Measurements from ENCODE around the gene GCNT3. TPM values are rescaled to one million over a fixed set of nuclear protein-coding genes. Genes with fewer than 3 reads are reported as not detected.

Gene GCNT3
- total RNA-seq, 1 experiment from 2014 or later = 0.20 TPM

DNA sequence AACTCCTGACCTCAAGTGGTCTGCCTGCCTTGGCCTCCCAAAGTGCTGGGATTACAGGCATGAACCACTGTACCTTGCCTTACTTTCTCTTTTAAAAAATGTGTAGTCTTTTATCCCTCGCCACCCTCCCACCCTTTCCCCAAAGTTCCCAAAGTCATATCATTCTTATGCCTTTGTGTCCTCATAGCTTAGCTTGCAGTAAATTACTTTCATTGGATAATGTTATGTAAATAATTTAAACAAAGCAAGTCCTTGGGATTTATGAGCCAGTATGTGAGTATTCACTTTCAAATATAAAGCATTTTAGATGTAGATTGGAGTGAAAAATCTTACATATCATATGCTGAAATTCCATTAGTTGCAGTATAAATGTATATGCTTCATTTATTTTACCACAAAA lies 34.7 kb downstream of the GCNT3 start:
- TF ChIP-seq ZNF121 (CRISPR knock-in tag; IDR thresholded peaks at IDR 0.05) = no peak
- TF ChIP-seq, protein P1, sequence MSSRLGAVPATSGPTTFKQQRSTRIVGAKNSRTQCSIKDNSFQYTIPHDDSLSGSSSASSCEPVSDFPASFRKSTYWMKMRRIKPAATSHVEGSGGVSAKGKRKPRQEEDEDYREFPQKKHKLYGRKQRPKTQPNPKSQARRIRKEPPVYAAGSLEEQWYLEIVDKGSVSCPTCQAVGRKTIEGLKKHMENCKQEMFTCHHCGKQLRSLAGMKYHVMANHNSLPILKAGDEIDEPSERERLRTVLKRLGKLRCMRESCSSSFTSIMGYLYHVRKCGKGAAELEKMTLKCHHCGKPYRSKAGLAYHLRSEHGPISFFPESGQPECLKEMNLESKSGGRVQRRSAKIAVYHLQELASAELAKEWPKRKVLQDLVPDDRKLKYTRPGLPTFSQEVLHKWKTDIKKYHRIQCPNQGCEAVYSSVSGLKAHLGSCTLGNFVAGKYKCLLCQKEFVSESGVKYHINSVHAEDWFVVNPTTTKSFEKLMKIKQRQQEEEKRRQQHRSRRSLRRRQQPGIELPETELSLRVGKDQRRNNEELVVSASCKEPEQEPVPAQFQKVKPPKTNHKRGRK (CRISPR knock-in tag; IDR thresholded peaks at IDR 0.05; ENCODE audit: borderline replicate concordance) = no peak
- TF ChIP-seq, protein P2, sequence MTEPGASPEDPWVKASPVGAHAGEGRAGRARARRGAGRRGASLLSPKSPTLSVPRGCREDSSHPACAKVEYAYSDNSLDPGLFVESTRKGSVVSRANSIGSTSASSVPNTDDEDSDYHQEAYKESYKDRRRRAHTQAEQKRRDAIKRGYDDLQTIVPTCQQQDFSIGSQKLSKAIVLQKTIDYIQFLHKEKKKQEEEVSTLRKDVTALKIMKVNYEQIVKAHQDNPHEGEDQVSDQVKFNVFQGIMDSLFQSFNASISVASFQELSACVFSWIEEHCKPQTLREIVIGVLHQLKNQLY (CRISPR knock-in tag; IDR thresholded peaks at IDR 0.05) = no peak
- TF ChIP-seq, protein P3, sequence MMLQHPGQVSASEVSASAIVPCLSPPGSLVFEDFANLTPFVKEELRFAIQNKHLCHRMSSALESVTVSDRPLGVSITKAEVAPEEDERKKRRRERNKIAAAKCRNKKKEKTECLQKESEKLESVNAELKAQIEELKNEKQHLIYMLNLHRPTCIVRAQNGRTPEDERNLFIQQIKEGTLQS (CRISPR knock-in tag; conservative IDR thresholded peaks at IDR 0.05) = no peak
- TF ChIP-seq, protein P4, sequence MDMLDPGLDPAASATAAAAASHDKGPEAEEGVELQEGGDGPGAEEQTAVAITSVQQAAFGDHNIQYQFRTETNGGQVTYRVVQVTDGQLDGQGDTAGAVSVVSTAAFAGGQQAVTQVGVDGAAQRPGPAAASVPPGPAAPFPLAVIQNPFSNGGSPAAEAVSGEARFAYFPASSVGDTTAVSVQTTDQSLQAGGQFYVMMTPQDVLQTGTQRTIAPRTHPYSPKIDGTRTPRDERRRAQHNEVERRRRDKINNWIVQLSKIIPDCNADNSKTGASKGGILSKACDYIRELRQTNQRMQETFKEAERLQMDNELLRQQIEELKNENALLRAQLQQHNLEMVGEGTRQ (CRISPR knock-in tag; IDR thresholded peaks at IDR 0.05) = no peak
- TF ChIP-seq, protein P5, sequence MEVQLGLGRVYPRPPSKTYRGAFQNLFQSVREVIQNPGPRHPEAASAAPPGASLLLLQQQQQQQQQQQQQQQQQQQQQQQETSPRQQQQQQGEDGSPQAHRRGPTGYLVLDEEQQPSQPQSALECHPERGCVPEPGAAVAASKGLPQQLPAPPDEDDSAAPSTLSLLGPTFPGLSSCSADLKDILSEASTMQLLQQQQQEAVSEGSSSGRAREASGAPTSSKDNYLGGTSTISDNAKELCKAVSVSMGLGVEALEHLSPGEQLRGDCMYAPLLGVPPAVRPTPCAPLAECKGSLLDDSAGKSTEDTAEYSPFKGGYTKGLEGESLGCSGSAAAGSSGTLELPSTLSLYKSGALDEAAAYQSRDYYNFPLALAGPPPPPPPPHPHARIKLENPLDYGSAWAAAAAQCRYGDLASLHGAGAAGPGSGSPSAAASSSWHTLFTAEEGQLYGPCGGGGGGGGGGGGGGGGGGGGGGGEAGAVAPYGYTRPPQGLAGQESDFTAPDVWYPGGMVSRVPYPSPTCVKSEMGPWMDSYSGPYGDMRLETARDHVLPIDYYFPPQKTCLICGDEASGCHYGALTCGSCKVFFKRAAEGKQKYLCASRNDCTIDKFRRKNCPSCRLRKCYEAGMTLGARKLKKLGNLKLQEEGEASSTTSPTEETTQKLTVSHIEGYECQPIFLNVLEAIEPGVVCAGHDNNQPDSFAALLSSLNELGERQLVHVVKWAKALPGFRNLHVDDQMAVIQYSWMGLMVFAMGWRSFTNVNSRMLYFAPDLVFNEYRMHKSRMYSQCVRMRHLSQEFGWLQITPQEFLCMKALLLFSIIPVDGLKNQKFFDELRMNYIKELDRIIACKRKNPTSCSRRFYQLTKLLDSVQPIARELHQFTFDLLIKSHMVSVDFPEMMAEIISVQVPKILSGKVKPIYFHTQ (CRISPR knock-in tag; IDR thresholded peaks at IDR 0.05) = no peak
- TF ChIP-seq HMGA2 (CRISPR knock-in tag; IDR thresholded peaks at IDR 0.05) = no peak
- TF ChIP-seq ZBTB21 (CRISPR knock-in tag; IDR thresholded peaks at IDR 0.05; ENCODE audit: borderline replicate concordance) = no peak
- TF ChIP-seq, protein P6, sequence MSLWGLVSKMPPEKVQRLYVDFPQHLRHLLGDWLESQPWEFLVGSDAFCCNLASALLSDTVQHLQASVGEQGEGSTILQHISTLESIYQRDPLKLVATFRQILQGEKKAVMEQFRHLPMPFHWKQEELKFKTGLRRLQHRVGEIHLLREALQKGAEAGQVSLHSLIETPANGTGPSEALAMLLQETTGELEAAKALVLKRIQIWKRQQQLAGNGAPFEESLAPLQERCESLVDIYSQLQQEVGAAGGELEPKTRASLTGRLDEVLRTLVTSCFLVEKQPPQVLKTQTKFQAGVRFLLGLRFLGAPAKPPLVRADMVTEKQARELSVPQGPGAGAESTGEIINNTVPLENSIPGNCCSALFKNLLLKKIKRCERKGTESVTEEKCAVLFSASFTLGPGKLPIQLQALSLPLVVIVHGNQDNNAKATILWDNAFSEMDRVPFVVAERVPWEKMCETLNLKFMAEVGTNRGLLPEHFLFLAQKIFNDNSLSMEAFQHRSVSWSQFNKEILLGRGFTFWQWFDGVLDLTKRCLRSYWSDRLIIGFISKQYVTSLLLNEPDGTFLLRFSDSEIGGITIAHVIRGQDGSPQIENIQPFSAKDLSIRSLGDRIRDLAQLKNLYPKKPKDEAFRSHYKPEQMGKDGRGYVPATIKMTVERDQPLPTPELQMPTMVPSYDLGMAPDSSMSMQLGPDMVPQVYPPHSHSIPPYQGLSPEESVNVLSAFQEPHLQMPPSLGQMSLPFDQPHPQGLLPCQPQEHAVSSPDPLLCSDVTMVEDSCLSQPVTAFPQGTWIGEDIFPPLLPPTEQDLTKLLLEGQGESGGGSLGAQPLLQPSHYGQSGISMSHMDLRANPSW (CRISPR knock-in tag; conservative IDR thresholded peaks at IDR 0.05; ENCODE audit: low read depth) = no peak
- TF ChIP-seq FOXP1 (CRISPR knock-in tag; IDR thresholded peaks at IDR 0.05; ENCODE audit: borderline replicate concordance) = no peak
- TF ChIP-seq, protein P7, sequence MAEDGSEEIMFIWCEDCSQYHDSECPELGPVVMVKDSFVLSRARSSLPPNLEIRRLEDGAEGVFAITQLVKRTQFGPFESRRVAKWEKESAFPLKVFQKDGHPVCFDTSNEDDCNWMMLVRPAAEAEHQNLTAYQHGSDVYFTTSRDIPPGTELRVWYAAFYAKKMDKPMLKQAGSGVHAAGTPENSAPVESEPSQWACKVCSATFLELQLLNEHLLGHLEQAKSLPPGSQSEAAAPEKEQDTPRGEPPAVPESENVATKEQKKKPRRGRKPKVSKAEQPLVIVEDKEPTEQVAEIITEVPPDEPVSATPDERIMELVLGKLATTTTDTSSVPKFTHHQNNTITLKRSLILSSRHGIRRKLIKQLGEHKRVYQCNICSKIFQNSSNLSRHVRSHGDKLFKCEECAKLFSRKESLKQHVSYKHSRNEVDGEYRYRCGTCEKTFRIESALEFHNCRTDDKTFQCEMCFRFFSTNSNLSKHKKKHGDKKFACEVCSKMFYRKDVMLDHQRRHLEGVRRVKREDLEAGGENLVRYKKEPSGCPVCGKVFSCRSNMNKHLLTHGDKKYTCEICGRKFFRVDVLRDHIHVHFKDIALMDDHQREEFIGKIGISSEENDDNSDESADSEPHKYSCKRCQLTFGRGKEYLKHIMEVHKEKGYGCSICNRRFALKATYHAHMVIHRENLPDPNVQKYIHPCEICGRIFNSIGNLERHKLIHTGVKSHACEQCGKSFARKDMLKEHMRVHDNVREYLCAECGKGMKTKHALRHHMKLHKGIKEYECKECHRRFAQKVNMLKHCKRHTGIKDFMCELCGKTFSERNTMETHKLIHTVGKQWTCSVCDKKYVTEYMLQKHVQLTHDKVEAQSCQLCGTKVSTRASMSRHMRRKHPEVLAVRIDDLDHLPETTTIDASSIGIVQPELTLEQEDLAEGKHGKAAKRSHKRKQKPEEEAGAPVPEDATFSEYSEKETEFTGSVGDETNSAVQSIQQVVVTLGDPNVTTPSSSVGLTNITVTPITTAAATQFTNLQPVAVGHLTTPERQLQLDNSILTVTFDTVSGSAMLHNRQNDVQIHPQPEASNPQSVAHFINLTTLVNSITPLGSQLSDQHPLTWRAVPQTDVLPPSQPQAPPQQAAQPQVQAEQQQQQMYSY (CRISPR knock-in tag; IDR thresholded peaks at IDR 0.05) = no peak
- ATAC-seq (no peak), DNase-seq (ENCODE audit: low spot score) (no peak)
- H3K9me3 Mint-ChIP-seq = no peaks in the 10 kb centered on the region
- ChIA-PET CTCF (interaction anchor here (2.2 kb wide), 1 partner anchor 14 kb away, joined by 6 read pairs; no protein-coding TSS in a partner anchor), POLR2A (no interaction called here)
- no peaks in the 10 kb centered on the region for H3K27me3 Mint-ChIP-seq (ENCODE audit: low read depth)
- no peak overlapping the region for H3K4me3 Mint-ChIP-seq
- H3K36me3 Mint-ChIP-seq = peaks cover 30% of the 10 kb centered on the region
- no peaks in the 10 kb centered on the region for H3K4me1 Mint-ChIP-seq
- no peak overlapping the region for H3K27ac Mint-ChIP-seq

DNA sequence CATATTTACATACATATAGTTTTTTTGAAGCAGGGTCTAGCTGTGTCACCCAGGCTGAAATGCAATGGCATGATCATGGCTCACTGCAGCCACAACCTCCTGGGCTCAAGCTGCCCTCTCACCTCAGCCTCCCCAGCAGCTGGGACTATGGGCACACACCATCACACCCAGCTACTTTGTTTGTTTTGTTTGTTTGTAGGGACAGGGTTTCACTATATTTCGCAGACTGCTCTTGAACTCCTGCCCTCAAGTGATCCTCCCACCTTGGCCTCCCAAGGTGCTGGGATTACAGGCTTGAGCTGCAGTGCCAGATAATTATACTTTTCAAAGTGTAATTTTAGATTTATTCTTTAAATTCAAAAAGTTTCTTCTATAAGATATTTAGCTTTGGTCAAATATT lies 35.5 kb downstream of the GCNT3 start:
- Mint-ChIP-seq H3K9me3 (no peaks in the 10 kb centered on the region), H3K4me1 (no peaks in the 10 kb centered on the region), H3K36me3 (peaks cover 35% of the 10 kb centered on the region), H3K4me3 (no peak overlapping the region), H3K27me3 (ENCODE audit: low read depth) (no peaks in the 10 kb centered on the region), H3K27ac (no peak overlapping the region)
- ATAC-seq (no peak), DNase-seq (ENCODE audit: low spot score) (no peak)
- ChIA-PET POLR2A (no interaction called here), CTCF (interaction anchor here (1.7 to 2.2 kb wide), 2 partner anchors 14 to 114 kb away, joined by 6 read pairs; no protein-coding TSS in a partner anchor)
- TF ChIP-seq ZNF396 (CRISPR knock-in tag; IDR thresholded peaks at IDR 0.05; ENCODE audit: borderline replicate concordance) = no peak
- TF ChIP-seq, protein P2 (CRISPR knock-in tag; IDR thresholded peaks at IDR 0.05) = no peak
- TF ChIP-seq ZBTB21 (CRISPR knock-in tag; IDR thresholded peaks at IDR 0.05; ENCODE audit: borderline replicate concordance) = no peak
- TF ChIP-seq, protein P3 (CRISPR knock-in tag; conservative IDR thresholded peaks at IDR 0.05) = no peak
